GM19351 (cell line): ENCODE data around the gene B4GALT6.
A peak's percentile ranks its signal among the peaks of the same experiment; 100 is the strongest.

Experiments
- ATAC-seq: cut with Tn5 transposase; IDR thresholded peaks from one replicate; pipeline ENCODE4 v1.9.1; 2021; ENCODE audit warnings: mild to moderate bottlenecking, moderate library complexity; ENCODE audit not compliant: unreplicated experiment

B4GALT6 gene

DNA sequence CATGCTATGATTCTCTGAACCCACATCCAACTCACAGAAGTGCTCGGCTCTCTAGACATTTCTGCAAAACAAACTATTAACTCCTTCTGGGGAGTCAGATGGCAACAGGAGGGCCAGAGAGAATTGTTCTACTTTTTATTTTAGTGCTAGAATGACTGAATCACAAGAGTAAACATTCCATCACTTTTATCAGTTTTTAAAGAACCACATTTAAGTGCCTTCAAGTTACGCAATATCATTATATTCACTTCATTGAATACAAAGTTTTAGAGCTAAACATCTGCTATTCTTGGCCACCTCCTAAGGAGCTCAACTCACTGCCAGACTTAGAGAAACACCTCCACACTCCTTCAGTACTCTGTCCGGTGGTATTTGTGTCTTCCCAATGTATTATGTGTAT is 22.4 kb downstream of the B4GALT6 start:
- no peak for ATAC-seq

DNA sequence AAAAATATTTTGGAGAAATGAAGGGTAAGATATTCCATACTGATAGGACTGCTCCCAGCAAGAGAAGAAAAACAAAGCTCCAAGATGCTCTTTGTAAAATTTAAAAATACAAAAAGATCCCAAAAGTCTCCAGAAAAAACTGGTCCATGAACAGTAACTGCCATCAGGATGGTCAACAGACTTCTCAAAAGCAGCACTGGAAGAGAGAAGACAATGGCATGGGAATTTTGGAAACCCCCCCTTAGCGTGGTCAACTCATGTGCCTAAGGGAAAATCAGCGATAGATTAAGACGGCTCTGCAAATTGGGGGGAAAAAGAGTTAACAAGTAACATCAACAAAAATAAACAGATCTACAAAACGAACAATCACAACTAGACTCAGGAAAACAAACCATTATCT is 23.6 kb downstream of the B4GALT6 start:
- ATAC-seq: no peak

DNA sequence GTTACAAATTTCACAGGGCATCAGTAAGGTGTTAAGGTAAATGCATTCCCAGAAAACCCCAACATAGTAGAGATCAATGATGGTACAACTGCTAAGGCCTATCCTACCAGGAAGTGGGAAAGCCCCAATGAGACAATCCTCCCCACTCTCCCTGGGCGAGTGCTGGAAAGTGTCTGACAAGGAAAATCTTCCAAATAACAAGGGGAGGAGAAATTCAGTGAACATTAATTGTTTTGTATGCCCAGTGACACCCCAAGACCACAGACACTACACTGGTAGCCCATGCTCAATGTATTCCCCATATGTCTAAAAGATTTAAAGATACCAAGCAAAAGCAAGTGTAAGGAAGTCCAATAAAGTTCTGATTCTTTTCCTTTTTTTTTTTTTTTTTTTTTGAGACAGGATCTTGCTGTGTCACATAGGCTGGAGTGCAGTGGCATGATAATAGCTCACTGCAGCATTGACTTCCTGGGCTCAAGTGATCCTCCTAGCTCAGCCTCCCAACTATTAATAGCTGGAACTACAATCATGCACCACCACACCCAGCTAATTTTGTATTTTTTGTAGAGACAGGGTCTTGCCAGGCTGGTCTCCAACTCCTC is 24.7 kb downstream of the B4GALT6 start:
- ATAC-seq: no peak

DNA sequence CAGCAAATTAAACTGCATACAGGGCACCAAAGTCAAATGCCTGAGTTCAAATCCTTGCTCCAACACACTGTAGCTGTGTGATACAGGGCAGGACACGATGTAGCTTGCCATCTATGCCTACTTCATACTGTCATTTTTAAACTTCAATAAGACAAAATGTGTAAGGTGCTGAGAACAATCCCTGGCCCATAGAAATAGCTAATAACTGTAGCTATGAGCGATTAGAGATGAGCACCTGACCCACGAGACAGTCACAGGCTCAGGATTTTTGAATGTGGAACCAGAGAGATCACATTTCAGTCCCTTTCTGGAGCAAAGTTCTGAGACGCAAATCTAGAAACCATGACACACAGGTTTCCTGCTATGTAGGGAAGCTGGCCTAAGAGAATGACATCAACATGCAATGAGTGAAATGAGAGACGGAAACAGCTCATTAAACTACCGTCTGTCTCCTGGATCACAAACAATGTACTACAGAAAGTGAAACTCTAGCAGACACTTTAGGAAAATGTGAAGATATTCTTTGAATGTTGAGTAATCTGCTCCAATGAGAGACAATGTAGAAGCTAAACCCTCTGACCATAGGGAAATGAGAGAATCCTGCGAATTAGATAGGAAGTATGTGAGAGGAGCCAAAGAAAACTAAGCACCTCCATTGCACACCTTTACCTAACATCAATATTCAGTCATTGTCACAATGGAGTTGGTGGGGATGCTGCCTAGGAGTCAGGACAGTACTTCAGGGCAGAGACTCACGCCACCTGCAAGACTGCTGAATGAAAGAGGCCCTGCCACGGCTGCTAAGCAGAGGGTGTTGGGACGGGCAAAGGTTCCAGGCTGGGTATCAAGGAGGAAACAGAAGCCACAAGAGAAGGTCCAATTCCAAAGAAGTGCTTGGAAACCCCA is 25.5 kb downstream of the B4GALT6 start:
- ATAC-seq: peak; percentile 76

DNA sequence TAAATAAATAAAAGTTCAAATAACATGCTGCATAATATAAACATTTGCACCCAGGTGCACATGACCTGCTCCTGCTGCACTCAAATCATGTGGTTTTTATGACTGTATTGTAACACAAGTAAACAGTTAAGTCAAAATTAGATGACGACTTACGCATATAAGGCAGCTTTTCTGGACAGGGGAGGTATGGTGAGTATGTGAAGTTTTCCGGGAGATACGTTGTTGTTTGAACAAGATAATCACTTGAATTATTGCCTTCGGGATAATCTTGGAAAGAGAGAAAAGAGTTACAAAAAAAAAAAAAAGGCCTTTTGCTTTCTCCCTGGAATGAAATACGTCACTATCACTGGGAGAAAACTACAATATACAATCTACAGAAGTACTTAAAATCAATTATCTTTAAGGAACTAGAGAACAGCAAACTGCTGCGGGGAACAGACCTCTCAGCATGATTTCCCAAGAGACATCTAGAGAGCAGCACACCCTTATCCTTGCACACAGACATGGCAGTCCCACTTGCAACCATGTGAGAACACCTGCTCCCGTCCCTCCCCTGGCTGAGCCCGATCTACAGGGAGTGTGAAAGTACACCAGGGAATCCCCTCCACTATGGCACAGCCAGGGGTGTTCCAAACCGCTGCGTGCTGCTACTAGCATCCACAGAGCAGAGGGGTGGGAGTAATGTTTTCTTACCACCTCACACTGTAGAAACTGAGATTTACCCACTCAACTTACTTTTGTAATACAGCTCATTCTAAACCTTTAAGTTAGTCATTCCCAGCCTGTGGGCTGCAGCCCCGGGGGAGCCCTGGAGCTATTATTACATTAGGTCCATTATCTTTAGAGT is 26.3 kb downstream of the B4GALT6 start:
- peak; percentile 61 for ATAC-seq

DNA sequence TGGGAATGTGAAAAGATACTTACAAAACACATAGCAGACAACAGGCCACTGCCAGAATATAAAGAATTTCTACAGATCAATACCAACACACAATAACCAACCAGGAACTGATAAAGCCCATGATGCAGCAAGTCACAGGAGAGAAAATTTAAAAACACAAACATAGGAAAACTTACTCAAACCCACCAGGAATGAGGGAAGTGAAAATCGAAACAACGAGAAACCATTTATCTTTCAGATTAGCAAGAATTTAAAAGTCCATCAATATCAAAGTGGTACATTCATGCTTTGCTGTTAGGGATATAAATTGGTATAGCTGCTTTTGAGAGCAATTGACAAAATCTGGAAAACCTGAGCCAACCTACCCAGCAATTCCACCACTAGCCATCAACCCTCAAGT is 27.6 kb downstream of the B4GALT6 start:
- ATAC-seq: no peak

DNA sequence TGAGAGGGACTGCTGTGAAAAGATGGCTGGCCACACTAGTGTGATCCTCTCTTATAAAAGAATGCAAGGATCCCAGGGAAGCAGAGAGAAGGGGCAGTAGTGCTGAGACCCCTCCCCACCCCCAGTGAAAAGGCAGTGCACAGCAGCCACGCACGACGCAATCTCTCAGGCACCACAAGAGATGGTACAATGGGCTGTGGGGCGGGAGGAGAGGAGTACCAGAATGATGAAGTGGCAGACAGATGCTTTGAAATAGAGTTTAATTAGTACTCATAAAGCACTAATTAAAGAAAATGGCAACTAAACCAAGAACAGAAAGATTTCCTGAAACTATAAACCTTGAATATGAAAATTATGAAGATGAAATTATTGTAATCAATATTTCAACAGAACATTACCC is 29.0 kb downstream of the B4GALT6 start:
- no peak for ATAC-seq

DNA sequence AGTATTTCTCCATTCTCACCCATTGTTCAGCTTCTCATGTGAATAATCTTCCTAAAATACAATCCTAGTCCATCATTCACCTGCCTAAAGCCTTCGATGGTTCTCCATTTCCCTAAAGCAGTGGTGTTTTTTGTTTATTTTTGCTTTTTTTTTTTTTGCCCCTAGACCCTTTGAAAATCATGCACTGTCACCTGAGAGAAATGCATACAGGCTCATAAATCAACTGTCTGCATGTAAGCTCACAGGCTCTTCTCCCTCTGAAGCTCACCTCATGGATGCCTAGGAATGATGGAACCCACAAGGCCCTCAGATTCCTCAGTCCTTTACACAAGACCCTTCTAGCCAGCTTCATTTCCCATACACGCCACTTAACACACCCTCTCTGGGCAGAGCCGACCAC is 31.5 kb downstream of the B4GALT6 start:
- no peak for ATAC-seq

DNA sequence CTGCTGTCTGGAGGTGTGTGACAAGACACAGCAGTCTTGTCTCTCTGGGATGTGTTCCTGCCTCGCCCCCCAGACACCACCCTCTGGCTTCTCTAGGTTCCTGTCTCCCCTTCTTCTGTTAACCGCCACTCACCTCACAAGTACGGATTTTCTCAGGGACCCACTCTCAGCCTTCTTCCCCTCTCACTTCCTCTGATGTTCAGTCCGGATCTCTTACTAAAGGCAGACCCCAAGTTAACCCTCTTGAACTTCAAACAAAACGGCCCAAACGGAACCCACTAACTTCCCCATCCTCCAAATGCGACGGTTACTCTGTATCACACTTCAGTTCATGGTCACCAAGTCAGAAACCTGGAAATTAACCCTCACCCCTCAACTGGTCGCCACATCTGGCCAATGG is 32.0 kb downstream of the B4GALT6 start:
- no peak for ATAC-seq

DNA sequence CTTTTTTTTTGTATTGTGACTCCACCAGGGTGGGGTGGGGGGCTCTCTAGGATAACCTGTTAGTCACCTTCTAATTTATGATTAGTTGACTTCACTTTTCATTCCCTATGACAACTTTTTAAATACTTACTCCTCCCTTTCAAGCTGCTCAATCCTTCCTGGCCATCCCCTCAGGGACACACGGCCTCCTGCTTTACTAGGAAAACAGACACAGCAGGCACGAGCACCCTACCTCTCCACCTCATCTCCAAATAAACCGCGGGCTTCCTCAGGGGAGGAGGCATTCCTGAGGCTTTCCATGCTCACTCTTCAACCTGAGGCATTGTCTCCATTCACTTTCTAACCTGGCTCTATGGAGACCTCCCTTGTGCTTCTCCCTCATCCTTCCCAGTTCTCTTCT is 33.0 kb downstream of the B4GALT6 start:
- no peak for ATAC-seq

DNA sequence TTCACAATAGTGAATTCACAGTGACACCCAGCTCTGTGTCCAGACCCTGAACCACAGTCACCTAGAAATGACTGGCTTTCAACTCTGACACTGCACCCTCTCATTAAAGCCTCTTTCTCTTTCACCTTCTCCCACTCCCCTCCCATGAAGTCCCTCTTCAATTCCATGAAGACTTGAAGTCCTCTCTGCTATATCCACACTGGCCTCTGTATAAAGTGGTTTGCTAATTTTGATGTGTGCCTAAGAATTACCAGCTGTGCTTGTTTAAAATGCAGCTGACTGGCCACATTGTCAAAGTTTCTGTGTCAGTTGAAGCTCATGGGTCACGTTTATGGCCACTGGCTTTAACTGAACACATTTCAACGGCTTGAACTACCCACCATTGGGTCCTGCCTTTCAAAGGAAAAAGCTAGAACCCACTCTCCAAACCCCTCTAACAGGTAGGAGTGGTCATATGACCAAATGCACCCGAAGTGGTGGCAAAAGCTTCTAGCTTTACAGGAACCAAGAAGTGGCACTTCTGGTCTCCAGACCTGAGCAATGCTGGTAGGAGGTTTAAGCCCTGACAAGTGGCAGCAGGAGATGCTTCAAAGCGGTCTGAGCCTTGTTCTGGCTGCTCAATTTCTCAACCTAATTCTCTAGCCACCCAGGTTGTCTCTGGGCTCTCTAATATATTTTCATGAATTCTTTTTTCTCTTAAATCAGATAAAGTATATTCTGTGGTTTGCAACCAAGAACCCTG is 34.2 kb downstream of the B4GALT6 start:
- ATAC-seq: peak; percentile 52

DNA sequence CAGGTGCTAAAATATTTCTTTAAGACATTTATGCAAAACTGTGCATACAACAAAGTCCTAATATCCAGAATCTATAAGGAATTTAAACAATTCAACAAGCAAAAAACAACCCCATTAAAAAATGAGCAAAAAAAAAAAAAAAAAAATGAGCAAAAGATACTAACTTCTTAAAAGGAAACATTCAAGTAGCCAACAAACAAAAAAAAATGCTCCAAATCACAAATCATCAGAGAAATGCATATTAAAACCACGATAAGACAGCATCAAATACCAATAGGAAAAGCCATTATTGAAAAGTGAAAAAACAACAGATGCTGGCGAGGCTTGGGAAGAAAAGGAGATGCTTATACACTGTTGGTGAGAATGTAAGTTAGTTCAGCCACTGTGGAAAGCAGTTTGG is 34.9 kb downstream of the B4GALT6 start:
- no peak for ATAC-seq

DNA sequence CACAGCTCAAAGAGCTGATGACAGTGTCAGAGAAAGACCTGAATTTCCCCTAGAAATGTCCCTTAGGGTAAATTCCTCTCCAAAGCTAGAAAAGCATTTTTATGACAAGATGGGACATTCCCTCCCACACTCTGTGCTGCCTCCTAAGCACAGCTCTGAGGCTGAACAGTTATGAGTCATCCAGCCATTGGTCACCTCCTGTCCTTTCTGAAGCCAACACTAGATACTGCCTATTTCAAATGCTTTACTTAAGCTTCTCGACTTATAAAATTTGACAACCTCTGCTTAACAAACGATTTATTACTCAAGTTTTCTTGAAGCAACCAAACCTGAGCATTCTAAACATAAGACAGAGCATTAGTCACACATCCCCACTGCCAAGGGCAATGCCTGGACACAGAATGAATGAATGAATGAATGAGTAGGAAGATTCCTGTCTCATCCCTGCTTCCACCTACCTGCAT is 35.4 kb downstream of the B4GALT6 start:
- peak; percentile 60 for ATAC-seq

DNA sequence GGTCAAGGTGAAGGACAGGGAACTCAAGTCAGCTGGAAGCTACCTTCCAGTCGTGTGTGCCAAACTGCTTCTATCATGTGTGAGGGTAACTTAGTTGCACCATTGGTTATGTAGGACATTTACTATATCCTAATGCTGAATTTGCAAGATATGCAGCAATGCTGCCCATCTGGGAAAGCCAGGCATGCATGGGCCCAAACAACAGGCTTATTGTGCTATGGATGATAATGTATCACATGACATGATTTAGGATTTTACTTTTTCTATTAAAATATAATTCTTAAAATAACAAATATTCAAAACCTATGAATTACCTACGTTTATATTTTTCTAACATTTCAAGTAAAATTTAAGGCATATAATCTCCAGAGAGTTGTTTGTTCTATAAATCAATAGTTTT is 35.9 kb downstream of the B4GALT6 start:
- ATAC-seq: no peak

DNA sequence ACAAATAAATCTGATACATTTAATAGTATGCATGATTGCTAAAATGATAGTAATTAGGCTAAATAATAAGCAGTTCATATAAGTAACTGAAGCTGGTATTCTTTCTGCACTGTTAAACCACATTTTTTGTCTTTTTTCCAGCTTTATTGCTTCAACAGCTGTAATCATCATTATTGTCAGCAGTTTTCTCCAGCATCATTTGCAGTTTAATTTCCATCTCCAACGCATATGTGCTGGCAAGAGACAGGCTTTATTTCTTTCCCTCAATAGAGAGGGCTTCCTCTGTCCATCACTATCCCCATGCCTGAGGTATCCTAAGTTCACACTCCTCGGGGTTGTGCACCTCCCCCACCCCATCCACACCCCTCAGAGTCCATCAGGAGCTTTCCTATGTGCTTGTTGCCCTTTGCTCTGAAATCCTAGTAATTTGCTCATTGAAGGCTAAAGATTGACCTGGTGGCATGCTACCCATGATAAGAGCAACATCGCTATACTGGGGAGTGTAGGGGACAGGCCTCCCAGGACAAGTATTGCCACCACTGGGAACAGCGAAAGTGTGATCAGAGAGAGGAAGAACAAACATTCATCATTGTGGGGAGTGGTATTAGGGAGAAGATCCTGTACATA is 37.1 kb downstream of the B4GALT6 start:
- ATAC-seq: no peak

DNA sequence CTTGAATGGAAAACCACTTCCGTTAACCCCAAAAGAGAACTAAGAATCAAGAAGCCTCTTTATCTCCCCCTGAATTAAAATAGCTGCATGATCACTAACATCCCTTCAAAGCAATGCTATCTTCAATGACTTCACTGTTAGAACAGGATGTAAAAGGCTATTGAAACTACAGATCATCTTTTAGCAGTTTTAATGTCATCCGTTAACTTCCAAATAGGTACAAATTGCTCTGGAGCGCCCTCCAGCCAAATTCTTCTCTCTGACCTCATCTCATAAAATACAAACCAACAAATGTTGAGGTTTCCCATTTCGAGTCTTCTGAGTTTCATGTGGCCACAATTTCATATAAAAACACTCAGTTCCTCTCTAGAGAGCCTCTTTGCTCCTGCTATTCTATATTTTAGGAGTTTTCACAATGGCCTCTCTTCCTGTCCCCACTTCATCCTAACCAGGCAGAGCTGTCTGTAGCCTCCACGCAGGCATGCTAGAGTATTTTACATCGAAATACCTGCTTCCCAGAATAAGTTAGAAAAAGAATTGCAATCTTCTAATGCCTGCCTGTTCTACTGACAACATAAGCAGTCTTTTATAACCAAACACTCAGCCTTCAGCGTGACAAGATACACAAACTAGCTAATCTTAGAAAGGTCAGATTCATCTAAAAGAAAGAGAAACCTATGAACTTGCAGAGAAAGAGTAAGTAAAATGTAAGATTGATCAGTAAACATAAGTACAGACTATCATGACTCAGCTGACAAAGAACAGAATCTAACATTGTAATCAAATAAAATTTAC is 37.9 kb downstream of the B4GALT6 start:
- ATAC-seq: peak; percentile 22

DNA sequence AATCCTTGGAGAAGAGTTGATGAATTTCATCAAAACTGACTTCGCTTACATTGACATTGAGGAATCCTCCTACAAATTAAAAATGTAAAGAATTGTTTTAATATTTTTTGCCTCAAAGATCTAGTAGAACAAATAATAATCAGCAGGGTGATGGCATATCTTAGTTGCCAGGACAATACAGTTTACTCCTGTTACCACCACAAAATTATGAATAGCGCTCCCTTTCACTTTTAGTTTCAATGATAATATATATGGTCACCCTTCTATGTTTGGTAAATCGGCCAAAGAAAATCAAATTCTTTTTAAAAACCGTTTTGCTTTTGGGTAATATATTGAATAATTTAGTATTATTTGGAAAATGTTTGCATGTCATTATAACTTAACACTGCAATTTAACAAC is 39.0 kb downstream of the B4GALT6 start:
- no peak for ATAC-seq

DNA sequence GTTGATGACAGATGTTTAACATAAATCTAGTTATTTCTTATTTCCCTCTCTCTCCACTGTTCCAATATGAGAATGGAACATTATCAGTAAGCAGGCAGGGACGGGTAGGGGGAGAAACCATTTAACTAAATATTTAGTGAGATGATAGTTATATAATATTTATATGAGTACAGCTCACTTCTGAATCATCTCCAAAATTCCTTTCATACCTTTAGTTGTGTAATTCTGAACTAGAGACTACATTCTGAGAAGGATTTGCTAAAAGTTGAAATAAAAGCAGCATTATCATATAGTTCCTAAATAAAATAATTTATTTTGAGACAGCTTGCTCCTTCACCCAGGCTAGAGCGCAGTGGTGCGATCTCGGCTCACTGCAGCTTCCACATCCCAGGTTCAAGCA is 41.4 kb downstream of the B4GALT6 start:
- no peak for ATAC-seq

DNA sequence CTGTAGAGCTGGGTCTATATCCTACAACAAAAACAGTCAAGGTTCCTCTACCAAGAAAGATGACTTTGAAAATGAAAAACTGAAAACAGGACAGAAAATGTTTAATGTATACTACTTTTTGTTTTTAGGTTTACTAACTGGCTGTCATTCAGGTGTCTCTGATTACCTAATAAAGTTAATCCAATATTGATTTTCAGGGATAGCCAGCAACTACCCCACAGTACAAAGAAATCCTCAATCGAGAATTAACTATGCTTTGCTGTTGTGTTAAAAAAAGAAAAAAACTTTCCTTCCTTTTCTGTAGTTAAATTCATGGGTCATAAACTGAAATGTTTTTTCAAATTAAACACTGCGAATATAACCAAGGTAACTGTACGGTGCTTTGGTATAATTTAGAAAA is 46.9 kb downstream of the B4GALT6 start:
- ATAC-seq: no peak

DNA sequence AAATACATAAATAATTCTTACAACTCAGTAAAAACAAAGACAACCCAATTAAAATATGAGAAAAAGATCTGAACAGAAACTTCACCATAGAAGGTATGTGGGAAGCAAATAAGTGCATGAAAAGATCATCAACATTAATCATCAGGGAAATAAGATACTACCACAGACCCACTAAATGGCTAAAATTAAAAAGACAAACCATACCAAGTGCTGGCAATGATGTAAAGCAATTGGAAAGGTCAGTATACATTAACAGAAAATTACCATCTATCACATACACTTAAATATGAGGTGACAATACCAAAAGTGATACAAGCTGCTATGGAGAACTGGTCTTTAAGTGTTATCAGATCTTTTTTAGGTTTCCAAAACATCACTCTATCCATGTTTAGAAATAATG is 48.0 kb downstream of the B4GALT6 start:
- no peak for ATAC-seq
